Measurements from ENCODE around the gene TMPRSS7. TPM values are rescaled to one million over a fixed set of nuclear protein-coding genes. Genes with fewer than 3 reads are reported as not detected.

TMPRSS7 gene
- polyA plus RNA-seq, 1 donor from 2014 or later: 0.52 TPM

DNA sequence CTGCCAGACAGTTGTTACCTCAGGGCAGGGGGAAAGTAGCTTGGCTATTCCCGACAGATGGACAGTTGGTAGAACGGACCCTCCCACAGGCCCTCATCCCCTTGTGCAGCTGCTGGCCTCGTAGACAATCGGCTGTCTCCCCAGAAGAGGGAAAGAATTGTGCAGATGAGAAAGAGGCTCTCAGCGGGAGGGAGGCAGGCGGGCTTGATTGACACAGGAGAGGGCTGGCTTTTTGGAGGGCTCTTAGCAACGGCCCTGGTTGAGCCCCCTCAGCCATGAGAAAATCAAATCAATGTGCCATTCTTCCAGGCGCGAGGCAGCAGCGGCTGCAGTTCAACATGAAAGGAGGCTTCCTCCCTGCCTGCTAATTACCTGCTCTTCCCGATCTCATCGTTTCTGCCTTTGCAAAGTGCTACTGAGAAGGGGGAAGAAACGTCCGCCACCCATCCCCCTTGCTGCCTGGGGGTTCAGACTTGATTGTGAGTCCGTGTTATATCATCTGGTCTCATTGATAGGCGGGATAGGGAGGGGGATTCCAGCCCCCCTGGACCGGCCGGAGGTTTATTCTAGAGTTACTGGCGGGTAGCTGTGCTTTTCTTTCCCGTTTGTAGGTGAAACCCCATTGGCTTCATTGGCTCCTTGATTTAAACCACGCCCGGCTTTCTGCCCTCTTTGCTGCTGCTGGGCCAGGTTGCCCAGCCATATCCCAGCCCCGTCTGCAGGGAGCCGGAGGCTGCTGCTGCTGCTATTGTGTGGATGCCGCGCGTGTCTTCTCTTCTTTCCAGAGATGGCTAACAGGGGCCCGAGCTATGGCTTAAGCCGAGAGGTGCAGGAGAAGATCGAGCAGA is 35.7 kb upstream of the TMPRSS7 start, which contains the start of gene TAGLN3:
TAGLN3 (plus strand) TSS at position 287 of the 848 bp plus-strand sequence; CDS start at position 788, 501 bp downstream.
- Histone ChIP-seq H2AFZ (ENCODE audit: low read depth, low read length) (peak within 1 kb of the TSS; percentile 78), H3K4me3 (ENCODE audit: low read length) (peak within 1 kb of the TSS; percentile 88), H4K20me1 (ENCODE audit: insufficient read depth) (no peaks in the 10 kb centered on the region), H3K27ac (ENCODE audit: low read length) (peak within 1 kb of the TSS; percentile 98), H3K9ac (ENCODE audit: low read length) (peak within 1 kb of the TSS; percentile 99), H3K36me3 (ENCODE audit: insufficient read depth, low read length) (peaks cover 12% of the 10 kb centered on the region), H3K27me3 (ENCODE audit: insufficient read depth, low read depth, low read length) (no peaks in the 10 kb centered on the region), H3K9me2 (ENCODE audit: insufficient read depth, low read length) (no peaks in the 10 kb centered on the region), H3K79me2 (replicated peaks; ENCODE audit: insufficient read depth, low read length) (peaks cover 51% of the 10 kb centered on the region), H3F3A (ENCODE audit: insufficient read depth, low read length, poor library complexity, severe bottlenecking) (no peaks in the 10 kb centered on the region), H3K4me2 (ENCODE audit: low read length) (peak within 1 kb of the TSS; percentile 99), H3K9me3 (ENCODE audit: low read length) (no peaks in the 10 kb centered on the region)
- TF ChIP-seq TAF1 (IDR thresholded peaks at IDR 0.05; ENCODE audit: low read depth) (peak; percentile 69), MXI1 (conservative IDR thresholded peaks at IDR 0.05; ENCODE audit: poor library complexity, severe bottlenecking) (peak; percentile 64), RAD21 (conservative IDR thresholded peaks at IDR 0.05) (peak; percentile 43), EZH2 (IDR thresholded peaks at IDR 0.05; ENCODE audit: borderline replicate concordance, insufficient read depth, low read length, poor library complexity, severe bottlenecking) (no peak), EP300 (conservative IDR thresholded peaks at IDR 0.05; ENCODE audit: poor library complexity, severe bottlenecking) (peak; percentile 55), SMC3 (conservative IDR thresholded peaks at IDR 0.05; ENCODE audit: poor library complexity) (peak; percentile 46), POLR2AphosphoS5 (IDR thresholded peaks at IDR 0.05) (peak; percentile 84)
- TF ChIP-seq, protein P1, sequence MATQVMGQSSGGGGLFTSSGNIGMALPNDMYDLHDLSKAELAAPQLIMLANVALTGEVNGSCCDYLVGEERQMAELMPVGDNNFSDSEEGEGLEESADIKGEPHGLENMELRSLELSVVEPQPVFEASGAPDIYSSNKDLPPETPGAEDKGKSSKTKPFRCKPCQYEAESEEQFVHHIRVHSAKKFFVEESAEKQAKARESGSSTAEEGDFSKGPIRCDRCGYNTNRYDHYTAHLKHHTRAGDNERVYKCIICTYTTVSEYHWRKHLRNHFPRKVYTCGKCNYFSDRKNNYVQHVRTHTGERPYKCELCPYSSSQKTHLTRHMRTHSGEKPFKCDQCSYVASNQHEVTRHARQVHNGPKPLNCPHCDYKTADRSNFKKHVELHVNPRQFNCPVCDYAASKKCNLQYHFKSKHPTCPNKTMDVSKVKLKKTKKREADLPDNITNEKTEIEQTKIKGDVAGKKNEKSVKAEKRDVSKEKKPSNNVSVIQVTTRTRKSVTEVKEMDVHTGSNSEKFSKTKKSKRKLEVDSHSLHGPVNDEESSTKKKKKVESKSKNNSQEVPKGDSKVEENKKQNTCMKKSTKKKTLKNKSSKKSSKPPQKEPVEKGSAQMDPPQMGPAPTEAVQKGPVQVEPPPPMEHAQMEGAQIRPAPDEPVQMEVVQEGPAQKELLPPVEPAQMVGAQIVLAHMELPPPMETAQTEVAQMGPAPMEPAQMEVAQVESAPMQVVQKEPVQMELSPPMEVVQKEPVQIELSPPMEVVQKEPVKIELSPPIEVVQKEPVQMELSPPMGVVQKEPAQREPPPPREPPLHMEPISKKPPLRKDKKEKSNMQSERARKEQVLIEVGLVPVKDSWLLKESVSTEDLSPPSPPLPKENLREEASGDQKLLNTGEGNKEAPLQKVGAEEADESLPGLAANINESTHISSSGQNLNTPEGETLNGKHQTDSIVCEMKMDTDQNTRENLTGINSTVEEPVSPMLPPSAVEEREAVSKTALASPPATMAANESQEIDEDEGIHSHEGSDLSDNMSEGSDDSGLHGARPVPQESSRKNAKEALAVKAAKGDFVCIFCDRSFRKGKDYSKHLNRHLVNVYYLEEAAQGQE (IDR thresholded peaks at IDR 0.05; ENCODE audit: borderline replicate concordance): peak; percentile 76
- TF ChIP-seq, protein P2, sequence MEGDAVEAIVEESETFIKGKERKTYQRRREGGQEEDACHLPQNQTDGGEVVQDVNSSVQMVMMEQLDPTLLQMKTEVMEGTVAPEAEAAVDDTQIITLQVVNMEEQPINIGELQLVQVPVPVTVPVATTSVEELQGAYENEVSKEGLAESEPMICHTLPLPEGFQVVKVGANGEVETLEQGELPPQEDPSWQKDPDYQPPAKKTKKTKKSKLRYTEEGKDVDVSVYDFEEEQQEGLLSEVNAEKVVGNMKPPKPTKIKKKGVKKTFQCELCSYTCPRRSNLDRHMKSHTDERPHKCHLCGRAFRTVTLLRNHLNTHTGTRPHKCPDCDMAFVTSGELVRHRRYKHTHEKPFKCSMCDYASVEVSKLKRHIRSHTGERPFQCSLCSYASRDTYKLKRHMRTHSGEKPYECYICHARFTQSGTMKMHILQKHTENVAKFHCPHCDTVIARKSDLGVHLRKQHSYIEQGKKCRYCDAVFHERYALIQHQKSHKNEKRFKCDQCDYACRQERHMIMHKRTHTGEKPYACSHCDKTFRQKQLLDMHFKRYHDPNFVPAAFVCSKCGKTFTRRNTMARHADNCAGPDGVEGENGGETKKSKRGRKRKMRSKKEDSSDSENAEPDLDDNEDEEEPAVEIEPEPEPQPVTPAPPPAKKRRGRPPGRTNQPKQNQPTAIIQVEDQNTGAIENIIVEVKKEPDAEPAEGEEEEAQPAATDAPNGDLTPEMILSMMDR (IDR thresholded peaks at IDR 0.05; ENCODE audit: poor library complexity, severe bottlenecking): no peak

DNA sequence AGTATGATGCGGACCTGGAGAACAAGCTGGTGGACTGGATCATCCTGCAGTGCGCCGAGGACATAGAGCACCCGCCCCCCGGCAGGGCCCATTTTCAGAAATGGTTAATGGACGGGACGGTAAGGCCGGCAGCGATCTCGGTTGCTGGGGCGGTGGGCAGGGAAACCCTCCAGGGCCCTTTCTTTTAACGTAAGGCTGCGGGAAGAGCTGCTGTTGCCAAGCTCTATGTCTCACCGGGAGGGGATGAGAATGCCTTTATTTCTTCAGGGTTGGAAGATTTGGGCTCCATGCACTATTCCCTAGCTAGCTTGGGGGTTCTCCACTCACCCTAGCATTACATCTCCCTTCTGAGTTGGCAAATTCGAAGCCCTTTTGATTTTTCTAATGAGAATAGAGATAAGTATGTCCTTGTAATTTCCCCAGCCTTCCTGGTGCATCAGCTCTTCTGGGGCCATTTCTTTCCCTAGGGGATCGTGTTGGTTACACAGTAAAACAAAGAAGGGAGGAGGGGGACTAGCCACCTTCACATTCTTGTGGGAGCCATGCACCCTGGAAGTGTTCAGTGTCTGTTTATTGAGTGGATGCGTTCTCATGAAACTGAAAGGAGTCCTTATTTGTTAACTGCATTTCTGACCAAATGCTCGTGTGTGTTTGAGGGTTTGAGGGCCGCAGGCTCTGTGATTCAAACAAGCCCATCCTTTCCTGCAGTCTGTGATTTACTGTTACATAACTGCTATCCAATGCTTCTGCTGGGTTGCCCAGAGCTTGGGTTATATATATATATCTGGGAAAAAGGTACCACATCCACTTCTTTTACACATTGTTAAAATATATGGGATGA is 34.8 kb upstream of the TMPRSS7 start:
- H3K4me2 ChIP-seq (ENCODE audit: low read length): peak overlapping the region; percentile 99
- no peaks in the 10 kb centered on the region for H4K20me1 ChIP-seq (ENCODE audit: insufficient read depth)
- H3K36me3 ChIP-seq (ENCODE audit: insufficient read depth, low read length): peaks cover 13% of the 10 kb centered on the region
- H3K9ac ChIP-seq (ENCODE audit: low read length): peak overlapping the region; percentile 99
- no peaks in the 10 kb centered on the region for H3K27me3 ChIP-seq (ENCODE audit: insufficient read depth, low read depth, low read length)
- H3K4me3 ChIP-seq (ENCODE audit: low read length): peak overlapping the region; percentile 88
- peak overlapping the region; percentile 78 for H2AFZ ChIP-seq (ENCODE audit: low read depth, low read length)
- H3K9me3 ChIP-seq (ENCODE audit: low read length): no peaks in the 10 kb centered on the region
- no peaks in the 10 kb centered on the region for H3K9me2 ChIP-seq (ENCODE audit: insufficient read depth, low read length)
- H3K79me2 ChIP-seq (replicated peaks; ENCODE audit: insufficient read depth, low read length): peaks cover 58% of the 10 kb centered on the region
- no peaks in the 10 kb centered on the region for H3F3A ChIP-seq (ENCODE audit: insufficient read depth, low read length, poor library complexity, severe bottlenecking)
- peak overlapping the region; percentile 98 for H3K27ac ChIP-seq (ENCODE audit: low read length)
- peak; percentile 4 for TF ChIP-seq TAF1 (IDR thresholded peaks at IDR 0.05; ENCODE audit: low read depth)
- no peak for TF ChIP-seq SMC3 (conservative IDR thresholded peaks at IDR 0.05; ENCODE audit: poor library complexity)
- TF ChIP-seq POLR2AphosphoS5 (IDR thresholded peaks at IDR 0.05): peak; percentile 59
- no peak for TF ChIP-seq MXI1 (conservative IDR thresholded peaks at IDR 0.05; ENCODE audit: poor library complexity, severe bottlenecking)
- TF ChIP-seq, protein P1 (IDR thresholded peaks at IDR 0.05; ENCODE audit: borderline replicate concordance): peak; percentile 13
